Measurements from ENCODE around the gene SORCS3.

DNA sequence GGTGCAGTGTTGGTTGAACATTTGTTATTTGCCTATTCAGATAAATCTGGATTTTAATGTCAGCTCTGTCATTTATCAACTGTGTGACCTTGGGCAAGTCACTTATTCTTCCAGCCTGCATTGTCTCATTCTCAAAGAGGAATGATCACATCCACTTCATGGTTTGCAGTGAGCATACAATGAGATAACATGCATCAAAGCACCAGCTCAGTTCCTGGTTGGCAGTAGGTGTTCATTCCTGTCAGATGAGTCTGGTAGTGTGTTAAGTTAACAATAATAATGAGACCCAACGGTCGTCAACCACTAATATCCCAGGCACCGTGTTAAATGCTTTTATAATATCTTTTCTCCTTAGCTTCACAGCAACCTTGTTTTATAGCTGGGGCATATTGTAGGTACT lies 137.3 kb downstream of the SORCS3 start:
- TF ChIP-seq, protein P1, sequence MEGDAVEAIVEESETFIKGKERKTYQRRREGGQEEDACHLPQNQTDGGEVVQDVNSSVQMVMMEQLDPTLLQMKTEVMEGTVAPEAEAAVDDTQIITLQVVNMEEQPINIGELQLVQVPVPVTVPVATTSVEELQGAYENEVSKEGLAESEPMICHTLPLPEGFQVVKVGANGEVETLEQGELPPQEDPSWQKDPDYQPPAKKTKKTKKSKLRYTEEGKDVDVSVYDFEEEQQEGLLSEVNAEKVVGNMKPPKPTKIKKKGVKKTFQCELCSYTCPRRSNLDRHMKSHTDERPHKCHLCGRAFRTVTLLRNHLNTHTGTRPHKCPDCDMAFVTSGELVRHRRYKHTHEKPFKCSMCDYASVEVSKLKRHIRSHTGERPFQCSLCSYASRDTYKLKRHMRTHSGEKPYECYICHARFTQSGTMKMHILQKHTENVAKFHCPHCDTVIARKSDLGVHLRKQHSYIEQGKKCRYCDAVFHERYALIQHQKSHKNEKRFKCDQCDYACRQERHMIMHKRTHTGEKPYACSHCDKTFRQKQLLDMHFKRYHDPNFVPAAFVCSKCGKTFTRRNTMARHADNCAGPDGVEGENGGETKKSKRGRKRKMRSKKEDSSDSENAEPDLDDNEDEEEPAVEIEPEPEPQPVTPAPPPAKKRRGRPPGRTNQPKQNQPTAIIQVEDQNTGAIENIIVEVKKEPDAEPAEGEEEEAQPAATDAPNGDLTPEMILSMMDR (IDR thresholded peaks at IDR 0.05; ENCODE audit: poor library complexity, severe bottlenecking): no peak
- no peak for TF ChIP-seq MXI1 (conservative IDR thresholded peaks at IDR 0.05; ENCODE audit: poor library complexity, severe bottlenecking)
- TF ChIP-seq RAD21 (conservative IDR thresholded peaks at IDR 0.05): no peak
- TF ChIP-seq, protein P2, sequence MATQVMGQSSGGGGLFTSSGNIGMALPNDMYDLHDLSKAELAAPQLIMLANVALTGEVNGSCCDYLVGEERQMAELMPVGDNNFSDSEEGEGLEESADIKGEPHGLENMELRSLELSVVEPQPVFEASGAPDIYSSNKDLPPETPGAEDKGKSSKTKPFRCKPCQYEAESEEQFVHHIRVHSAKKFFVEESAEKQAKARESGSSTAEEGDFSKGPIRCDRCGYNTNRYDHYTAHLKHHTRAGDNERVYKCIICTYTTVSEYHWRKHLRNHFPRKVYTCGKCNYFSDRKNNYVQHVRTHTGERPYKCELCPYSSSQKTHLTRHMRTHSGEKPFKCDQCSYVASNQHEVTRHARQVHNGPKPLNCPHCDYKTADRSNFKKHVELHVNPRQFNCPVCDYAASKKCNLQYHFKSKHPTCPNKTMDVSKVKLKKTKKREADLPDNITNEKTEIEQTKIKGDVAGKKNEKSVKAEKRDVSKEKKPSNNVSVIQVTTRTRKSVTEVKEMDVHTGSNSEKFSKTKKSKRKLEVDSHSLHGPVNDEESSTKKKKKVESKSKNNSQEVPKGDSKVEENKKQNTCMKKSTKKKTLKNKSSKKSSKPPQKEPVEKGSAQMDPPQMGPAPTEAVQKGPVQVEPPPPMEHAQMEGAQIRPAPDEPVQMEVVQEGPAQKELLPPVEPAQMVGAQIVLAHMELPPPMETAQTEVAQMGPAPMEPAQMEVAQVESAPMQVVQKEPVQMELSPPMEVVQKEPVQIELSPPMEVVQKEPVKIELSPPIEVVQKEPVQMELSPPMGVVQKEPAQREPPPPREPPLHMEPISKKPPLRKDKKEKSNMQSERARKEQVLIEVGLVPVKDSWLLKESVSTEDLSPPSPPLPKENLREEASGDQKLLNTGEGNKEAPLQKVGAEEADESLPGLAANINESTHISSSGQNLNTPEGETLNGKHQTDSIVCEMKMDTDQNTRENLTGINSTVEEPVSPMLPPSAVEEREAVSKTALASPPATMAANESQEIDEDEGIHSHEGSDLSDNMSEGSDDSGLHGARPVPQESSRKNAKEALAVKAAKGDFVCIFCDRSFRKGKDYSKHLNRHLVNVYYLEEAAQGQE (IDR thresholded peaks at IDR 0.05; ENCODE audit: borderline replicate concordance): no peak
- no peak for TF ChIP-seq EZH2 (IDR thresholded peaks at IDR 0.05; ENCODE audit: borderline replicate concordance, insufficient read depth, low read length, poor library complexity, severe bottlenecking)
- TF ChIP-seq TAF1 (IDR thresholded peaks at IDR 0.05; ENCODE audit: low read depth): no peak
- no peak for TF ChIP-seq POLR2AphosphoS5 (IDR thresholded peaks at IDR 0.05)
- no peak for TF ChIP-seq EP300 (conservative IDR thresholded peaks at IDR 0.05; ENCODE audit: poor library complexity, severe bottlenecking)
- TF ChIP-seq SMC3 (conservative IDR thresholded peaks at IDR 0.05; ENCODE audit: poor library complexity): no peak
